Bone marrow (tissue), 2 donors: ENCODE results near the gene KLF2.

Source experiments
- DNase-seq, 2 donors: peaks; one replicate each; lab custom pipeline; 2025; lab: John Stamatoyannopoulos, UW

The KLF2 gene

GRCh38 chr19:16376649-16377048 is 52.0 kb downstream of the KLF2 start:
- no peak for DNase-seq

GRCh38 chr19:16377521-16377920 is 52.9 kb downstream of the KLF2 start:
- no peak for DNase-seq
